ENCODE data around the gene ZDHHC11.
"Not testable (repeated sequence)": the region's sequence is repeated elsewhere in the genome, so short reads cannot be mapped to it uniquely, and the experiment has no call there.

ZDHHC11 gene

DNA sequence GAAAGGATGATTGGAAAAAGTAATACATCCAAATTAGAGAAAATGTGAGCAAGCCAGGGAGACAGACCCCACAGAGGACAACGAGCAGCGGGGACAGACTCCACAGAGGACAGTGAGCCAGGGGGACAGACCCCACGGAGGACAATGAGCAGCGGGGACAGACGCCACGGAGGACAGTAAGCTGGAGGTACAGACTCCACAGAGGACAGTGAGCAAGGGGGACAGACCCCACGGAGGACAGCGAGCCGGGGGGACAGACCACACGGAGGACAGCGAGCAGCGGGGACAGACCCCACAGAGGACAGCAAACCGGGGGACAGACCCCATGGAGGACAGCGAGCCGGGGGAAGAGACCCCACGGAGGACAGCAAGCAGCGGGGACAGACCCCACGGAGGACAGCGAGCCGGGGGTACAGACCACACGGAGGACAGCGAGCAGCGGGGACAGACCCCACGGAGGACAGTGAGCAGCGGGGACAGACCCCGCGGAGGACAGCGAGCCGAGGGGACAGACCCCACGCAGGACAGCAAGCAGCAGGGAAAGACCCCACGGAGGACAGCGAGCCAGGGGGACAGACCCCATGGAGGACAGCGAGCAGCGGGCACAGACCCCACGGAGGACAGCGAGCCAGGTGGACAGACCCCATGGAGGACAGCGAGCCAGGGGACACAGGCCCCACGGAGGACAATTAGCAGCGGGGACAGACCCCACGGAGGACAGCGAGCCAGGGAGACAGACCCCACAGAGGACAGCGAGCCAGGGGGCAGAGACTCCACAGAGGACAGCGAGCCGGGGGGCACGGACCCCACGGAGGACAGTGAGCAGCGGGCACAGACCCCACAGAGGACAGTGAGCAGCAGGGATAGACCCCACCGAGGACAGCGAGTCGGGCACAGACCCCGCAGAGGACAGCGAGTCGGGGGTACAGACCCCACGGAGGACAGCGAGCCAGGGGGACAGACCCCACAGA, 1.9 kb upstream of the ZDHHC11 start:
- no peak for TF ChIP-seq CTCF (IDR thresholded peaks at IDR 0.05; ENCODE audit: control insufficient read depth, extremely low read depth, insufficient read depth)
- no peak for DNase-seq (ENCODE audit: low read depth)
- H3K4me3 ChIP-seq (ENCODE audit: low read depth, low read length), result no peak overlapping the region

GRCh38 chr5:852018-852417, 1.2 kb upstream of the ZDHHC11 start:
- no peak for TF ChIP-seq CTCF (IDR thresholded peaks at IDR 0.05; ENCODE audit: control insufficient read depth, extremely low read depth, insufficient read depth)
- DNase-seq (ENCODE audit: low read depth), result no peak
- H3K4me3 ChIP-seq (ENCODE audit: low read depth, low read length), result no peak overlapping the region

DNA sequence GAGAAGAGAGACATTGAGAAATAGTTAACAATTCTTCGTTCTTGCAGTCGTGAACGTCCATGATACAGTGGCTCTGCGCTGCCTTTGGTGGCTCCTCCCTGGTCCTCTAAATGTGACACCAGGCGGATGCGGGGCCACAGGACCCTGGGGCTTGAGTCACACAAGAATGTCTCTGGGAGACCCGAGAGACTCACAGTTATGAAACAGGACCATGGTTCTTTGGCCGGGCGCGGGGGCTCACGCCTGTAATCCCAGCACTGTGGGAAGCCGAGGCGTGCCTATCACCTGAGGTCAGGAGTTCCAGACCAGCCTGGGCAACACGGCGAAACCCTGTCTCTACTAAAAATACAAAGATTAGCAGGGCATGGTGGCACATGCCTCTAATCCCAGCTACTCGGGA, 767 bp upstream of the ZDHHC11 start:
- H3K4me3 ChIP-seq (ENCODE audit: low read depth, low read length), result no peak overlapping the region
- TF ChIP-seq CTCF (IDR thresholded peaks at IDR 0.05; ENCODE audit: control insufficient read depth, extremely low read depth, insufficient read depth), result no peak
- no peak for DNase-seq (ENCODE audit: low read depth)

GRCh38 chr5:851076-851475, 290 bp upstream of the ZDHHC11 start:
- DNase-seq (ENCODE audit: low read depth), result no peak
- H3K4me3 ChIP-seq (ENCODE audit: low read depth, low read length), result no peak overlapping the region
- no peak for TF ChIP-seq CTCF (IDR thresholded peaks at IDR 0.05; ENCODE audit: control insufficient read depth, extremely low read depth, insufficient read depth)

DNA sequence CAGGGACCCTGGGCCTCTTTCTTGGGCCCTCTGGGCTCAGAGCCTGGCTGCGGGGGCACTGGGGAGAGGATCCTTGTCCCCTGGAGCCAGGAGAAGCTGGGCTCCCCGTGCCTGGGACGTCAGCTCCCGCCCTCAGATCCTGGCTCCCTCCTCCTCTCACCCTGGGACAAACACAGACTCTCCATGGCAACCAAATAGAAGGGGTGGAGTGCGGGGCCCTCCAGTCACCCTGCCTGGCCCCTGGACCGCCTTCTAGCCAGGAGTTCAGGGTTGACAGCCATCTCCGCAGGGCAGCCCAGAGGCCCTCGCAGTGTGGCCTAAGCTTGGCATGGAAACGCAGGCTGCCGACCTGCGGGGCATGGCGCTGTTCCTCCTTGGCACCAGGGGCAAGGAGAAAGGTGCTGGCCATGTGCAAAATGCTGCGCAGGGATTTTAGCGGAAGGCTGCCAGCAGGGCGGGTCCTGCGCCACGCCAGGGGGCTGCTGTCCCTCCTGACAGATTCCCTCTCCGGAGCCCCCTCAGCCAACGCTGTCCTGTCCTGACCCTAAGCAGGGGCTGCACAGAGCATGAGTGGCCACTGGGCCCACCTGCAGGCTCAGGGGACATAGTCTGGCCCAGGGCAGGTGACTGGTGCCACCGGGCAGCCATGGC, 1.0 kb downstream of the ZDHHC11 start:
- H3K4me3 ChIP-seq (ENCODE audit: low read depth, low read length), result peak overlapping the region; percentile 44
- no peak for TF ChIP-seq CTCF (IDR thresholded peaks at IDR 0.05; ENCODE audit: control insufficient read depth, extremely low read depth, insufficient read depth)
- DNase-seq (ENCODE audit: low read depth), result no peak

GRCh38 chr5:848671-849111, 2.1 kb downstream of the ZDHHC11 start:
- TF ChIP-seq CTCF (IDR thresholded peaks at IDR 0.05; ENCODE audit: control insufficient read depth, extremely low read depth, insufficient read depth), result no peak
- no peak for DNase-seq (ENCODE audit: low read depth)
- H3K4me3 ChIP-seq (ENCODE audit: low read depth, low read length), result no peak overlapping the region

DNA sequence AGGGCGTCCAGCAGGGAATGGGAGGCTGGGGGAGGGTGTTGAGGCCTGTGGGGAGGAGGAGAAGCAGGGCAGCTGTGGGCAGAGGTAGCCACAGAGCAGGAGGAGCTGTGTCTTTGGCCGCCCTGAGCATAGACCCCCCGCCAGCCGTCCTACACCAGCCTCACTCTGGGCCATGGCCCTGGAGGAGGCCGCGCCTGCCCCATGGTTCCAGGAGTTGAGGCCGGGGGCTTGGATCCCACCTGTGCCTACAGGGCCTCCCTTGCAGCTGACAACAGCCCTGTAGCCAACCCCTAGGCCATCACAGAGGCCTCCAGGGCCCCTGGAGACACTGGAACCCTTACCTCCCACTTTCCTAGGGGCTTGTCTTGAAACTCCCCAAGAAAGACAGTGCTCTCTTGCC, 3.0 kb downstream of the ZDHHC11 start:
- not testable (repeated sequence) for DNase-seq (ENCODE audit: low read depth); H3K4me3 ChIP-seq (ENCODE audit: low read depth, low read length)

DNA sequence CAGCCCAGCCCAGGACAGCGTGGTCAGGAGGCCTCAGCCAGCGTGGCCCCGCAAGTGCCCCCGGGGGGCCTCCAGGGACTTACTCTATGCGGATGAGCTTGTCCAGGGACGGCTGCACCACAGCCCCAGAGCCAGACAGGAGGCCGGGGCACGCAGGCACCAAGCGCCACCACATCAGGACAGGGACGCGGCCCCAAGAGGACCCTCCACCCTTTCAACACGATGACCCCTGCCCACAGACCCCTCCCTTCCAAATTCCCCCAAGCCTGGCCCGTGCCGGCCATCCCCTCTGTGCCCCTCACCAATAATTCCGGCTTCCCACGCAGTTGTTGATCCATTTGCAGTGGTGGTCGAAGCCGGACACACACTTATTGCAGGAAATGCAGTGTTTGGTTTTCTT, 3.6 kb downstream of the ZDHHC11 start:
- H3K4me3 ChIP-seq (ENCODE audit: low read depth, low read length); DNase-seq (ENCODE audit: low read depth): not testable (repeated sequence)

GRCh38 chr5:846602-847091, 4.1 kb downstream of the ZDHHC11 start:
- H3K4me3 ChIP-seq (ENCODE audit: low read depth, low read length), result not testable (repeated sequence)

GRCh38 chr5:845676-846601, 4.8 kb downstream of the ZDHHC11 start:
- DNase-seq (ENCODE audit: low read depth), result not testable (repeated sequence)

More at GRCh38 chr5:846602-847091, 4.1 kb downstream of the ZDHHC11 start:
- not testable (repeated sequence) for DNase-seq (ENCODE audit: low read depth)

More at GRCh38 chr5:845676-846601, 4.8 kb downstream of the ZDHHC11 start:
- H3K4me3 ChIP-seq (ENCODE audit: low read depth, low read length), result not testable (repeated sequence)
